ENCODE measurements around the gene TFR2.
"Not testable (repeated sequence)": the region's sequence is repeated elsewhere in the genome, so short reads cannot be mapped to it uniquely, and the experiment has no call there.

Gene TFR2

DNA sequence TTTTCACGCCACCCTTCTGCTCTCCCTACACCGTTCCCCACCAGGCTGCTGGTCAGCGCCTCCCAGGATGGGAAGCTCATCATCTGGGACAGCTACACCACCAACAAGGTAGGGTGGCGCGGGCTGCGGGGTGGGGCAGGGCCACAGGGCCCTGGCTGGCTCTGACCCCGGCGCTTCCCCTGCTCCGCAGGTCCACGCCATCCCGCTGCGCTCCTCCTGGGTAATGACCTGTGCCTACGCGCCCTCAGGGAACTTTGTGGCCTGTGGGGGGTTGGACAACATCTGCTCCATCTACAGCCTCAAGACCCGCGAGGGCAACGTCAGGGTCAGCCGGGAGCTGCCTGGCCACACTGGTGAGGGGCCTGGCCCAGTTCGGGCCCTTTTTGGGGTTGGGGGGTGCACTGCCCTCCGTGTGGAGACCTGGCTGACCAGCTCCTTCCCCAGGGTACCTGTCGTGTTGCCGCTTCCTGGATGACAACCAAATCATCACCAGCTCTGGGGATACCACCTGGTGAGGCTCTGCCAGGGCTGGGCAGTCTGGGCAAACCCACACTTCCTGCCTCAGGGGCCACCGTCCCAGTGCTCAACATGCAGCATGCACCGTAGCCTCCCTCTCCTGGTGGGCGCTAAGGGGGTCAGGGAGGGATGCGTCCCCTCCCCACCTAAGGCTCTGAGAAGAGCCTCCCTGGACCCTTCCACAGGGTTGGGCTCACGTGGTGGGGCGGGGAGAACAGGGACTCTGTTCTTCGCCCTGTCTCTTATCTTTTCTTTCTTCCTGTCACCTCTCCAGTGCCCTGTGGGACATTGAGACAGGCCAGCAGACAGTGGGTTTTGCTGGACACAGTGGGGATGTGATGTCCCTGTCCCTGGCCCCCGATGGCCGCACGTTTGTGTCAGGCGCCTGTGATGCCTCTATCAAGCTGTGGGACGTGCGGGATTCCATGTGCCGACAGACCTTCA lies 36.2 kb upstream of the TFR2 start:
- no peak for DNase-seq

DNA sequence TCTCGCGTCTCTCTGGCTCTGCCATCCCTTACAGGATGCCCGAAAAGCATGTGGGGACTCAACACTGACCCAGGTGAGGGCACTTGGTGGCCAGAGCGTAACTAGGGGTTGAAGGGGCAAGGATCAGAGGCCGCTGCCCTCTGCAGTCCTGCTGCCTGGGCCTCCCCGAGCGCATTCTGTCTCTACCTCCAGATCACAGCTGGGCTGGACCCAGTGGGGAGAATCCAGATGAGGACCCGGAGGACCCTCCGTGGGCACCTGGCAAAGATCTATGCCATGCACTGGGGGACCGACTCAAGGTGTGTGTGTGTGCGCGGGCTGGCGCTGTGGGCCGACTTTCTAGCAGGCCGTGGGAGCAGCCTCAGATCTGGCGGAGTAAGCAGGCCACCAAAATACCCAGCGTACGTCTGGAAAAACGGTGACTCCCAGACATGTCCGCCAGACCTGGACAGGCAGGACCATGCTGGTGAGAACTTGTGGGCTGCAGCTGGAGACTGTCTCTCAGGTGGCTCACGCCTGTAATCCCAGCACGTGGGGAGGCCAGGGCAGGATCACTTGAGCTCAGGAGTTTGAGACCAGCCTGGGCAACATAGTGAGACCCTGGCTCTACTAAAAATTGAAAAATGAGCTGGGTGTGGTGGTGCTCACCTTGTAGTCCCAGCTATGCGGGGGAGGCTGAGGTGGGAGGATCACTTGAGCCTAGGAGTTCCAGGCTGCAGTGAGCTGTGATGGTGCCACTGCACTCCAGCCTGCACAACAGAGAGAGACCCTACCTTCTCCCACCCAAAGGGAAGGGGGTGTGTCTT lies 35.4 kb upstream of the TFR2 start:
- no peak for DNase-seq

DNA sequence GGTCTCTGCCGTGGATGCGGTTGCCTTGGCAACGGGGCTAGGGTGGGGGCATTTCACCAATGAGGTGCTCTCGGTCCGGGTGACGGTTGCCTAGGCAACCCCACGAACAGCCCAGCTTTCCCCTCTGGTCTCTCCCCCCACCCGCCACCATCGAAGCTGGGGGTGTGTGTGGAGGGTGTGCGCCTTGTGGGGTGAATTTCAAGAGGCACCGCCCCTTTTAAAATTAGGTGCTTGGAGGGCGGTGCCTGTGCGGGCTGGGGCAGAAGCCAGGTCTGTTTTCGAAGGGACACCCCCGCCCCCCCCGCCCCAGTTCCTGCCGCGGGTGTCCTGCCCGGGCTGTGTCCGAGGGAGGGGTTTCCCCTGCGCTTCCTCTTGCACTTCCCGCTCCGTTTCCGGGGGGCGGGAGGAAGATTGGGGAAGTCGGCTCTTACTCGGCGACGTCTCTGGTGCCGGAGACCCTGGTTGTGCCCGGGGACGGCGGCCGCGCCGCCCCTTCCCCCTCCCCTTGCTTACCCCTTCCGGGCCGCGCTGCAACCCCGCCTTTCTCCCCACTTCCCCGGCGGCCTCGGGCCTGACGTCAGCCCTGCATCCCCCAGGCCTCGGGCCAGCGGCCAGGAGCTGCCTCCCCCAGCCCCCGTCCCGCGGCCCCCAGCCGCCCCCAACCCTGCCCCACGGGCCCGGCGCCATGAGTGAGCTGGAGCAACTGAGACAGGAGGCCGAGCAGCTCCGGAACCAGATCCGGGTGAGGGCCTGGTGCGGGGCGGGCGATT lies 34.4 kb upstream of the TFR2 start:
- no peak for DNase-seq

DNA sequence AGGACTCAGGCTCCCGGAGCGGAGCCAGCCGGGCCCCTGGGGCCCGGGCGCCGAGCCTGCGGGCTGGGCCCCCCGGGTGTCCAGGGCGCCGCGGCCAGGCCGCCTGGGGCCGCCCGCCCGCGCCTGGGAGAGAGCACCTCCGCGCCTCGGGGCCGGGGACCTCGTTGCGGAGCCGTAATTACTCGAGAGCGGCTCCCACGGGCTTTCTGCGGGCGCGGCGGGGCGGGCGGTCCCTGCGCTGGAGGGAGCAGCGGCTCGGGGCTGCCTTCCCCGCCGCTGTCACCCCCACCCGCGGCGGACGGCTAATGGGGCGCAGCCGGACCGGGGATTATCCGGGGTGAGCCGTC lies 33.7 kb upstream of the TFR2 start:
- DNase-seq: no peak

DNA sequence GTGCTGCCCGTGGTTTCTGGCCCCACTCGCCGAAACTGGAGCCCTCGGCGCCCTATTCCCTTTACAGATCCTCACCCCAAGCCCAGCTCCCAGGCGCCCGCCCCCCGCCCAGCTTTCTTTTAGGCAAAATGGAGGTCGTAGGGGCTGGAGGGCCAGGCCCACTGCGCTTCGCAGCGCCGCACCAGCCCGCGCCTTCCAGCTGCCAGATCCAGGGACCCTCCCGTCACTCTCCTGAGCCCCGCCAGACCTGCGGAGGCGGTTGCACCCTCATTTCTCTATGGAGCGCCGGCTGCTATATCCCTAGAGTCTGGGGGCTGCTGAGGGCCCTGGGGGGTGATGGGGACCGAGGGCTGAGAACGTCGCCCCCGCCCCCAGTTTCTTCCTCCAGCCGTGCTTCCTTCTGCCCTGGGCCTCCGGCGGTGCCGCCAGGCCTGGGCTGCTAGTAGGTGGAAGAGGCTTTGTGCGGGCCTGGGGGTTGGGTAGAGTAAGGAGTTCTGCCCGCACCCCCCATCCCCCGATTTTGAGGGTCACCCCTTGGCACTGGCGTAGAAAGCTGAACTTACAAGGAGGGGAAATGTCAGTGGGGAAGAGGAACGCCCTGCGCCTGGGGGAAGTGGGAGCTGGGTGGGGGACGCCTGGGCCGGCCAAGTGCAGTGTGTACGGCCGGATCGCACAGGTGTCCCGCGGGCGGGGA lies 33.2 kb upstream of the TFR2 start:
- no peak for DNase-seq

DNA sequence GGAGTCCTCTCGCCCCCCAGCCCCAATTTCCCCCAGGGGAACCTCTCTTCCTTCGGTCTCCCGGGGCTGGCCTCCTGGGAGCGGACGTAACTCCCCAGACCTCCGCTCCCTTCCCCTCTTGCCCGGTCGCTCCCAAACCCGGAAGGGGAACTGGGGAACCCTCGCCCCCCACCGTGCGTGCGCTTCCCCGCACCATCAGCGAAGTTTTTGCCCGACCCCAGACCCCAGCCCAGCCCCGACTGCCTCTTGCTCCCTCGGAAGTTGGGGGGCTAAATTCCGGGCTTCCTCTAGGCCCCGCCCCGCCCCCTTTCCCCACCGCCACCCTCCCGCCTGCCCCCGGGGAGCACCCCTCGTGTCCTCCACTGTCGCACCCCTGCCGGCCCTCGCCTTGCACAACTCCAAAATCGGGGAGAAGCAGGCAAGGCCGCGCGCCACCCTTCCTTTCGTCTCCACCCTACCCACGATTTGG lies 32.6 kb upstream of the TFR2 start:
- DNase-seq: peak in 1 of 2 experiments; percentile 53

DNA sequence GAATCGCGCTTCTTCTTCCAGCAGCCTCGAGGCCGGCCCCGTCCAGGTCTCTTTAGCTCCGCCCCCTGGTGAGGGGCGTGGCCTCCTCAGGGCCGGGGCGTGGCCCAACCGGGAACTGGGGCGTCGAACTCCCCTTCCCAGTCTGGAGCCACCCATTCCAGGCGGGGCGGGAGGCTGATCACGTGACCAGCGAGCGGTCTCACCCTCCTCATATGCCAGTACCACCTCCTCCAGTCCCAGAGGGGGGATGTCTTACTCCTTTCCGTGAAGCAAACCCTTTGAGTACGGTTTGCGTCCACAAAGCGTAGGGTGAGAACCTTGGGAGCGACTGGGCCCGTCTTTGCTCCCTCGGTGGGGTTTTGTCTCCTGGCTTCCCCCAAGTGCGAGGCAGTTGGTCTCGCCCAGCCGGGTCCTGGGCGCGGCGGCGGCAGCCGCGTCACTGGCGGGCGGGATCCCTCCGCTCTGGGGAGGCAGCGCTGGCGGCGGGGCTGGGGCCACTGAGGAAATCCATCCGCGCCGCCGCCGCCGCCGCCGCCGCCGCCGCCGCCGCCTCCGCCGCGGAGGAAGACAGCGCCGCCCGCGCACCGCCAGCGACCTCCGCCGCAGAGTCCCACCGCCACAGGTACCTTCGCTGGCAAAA lies 32.1 kb upstream of the TFR2 start, which contains the start of gene GNB2:
Gene GNB2, plus strand, starts transcription at position 439 of the 640 bp plus-strand sequence. CDS start 2,526 bp downstream, outside the sequence.
- peak; percentile 98 to 99 for DNase-seq

DNA sequence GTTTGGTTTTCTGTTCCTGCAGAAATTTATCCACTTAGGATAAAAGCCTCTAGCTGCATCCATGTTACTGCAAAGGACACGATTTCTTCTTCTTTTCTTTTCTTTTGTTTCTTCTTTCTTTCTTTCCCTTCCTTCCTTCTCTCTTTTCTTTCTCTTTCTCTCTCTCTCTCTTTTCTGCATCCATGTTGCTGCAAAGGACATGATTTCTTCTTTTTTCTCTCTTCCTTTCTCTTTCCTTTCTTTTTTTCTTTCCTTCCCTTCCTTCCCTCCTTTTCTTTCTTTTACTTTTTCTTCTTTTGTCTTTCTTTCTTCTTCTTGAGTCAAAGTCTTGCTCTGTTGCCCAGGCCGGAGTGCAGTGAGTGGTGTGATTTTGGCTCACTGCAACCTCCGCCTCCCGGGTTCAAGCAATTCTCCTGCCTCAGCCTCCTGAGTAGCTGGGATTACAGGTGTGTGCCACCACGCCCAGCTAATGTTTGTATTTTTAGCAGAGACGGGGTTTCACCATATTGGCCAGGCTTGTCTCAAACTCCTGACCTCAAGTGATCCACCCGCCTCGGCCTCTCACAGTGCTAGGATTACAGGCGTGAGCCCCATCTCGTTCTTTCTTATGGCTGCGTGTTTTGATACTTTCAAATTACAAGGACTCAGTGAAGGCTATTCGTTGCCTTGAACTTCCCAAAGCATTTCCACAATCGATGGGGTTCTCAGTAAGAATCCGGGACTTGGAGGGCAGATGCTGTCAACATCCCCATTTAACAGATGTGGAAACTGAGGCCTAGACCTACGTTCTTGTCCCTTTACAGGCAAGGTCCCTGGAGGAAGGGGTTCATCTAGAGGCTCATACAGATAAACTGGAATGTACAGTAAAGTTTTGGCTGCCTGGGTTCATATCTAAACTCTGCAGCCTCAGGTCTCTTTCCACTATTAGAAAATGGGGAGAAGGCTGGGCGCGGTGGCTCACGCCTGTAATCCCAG lies 30.3 kb upstream of the TFR2 start:
- DNase-seq: no peak

DNA sequence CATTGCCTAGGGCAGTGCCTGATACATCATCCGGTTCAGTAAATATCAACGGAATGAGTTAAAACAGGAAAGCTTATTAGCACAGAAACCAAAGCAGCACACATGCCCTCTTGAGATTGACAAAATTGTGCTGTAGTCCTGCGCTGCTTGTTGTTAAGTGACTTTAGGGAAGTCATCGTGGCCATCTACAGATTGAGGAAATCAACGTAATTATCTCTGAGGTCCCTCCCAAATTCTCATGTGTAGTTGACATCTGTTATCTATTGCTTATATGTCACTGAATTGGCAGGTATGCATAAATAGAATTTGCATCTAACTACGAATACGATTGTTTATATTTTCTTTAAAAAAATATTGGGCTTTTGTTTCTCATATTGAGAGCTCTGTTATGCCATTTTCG lies 28.7 kb upstream of the TFR2 start:
- DNase-seq: no peak

DNA sequence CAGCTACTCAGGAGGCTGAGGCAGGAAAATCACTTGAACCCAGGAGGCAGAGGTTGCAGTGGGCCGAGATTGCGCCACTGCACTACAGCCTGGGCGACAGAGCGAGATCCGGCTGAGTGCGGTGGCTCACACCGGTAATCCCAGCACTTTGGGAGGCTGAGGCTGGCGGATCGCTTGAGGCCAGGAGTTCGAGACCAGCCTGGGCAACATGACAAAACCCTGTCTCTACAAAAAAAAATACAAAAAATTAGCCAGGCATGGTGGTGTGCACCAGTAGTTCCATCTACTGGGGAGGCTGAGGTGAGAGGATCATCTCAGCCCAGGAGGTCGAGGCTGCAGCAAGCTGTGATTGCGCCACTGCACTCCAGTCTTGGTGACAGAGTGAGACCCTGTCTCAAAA lies 27.8 kb upstream of the TFR2 start:
- not testable (repeated sequence) for DNase-seq

DNA sequence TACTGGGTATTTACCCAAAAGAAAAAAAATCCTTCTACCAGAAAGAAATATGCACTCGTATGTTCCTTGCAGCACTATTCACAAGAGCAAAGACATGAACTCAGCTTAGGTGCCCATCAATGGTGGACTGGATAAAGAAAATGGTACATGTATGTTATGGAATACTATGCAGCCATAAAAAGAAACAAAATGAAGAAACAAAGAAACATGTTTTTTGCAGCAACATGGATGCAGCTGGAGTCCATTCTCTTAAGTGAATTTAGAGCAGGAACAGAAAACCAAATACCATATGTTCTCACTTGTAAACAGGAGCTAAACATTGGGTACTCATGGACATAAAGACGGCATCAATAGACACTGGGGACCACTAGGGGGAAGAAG lies 26.7 kb upstream of the TFR2 start:
- no peak for DNase-seq

DNA sequence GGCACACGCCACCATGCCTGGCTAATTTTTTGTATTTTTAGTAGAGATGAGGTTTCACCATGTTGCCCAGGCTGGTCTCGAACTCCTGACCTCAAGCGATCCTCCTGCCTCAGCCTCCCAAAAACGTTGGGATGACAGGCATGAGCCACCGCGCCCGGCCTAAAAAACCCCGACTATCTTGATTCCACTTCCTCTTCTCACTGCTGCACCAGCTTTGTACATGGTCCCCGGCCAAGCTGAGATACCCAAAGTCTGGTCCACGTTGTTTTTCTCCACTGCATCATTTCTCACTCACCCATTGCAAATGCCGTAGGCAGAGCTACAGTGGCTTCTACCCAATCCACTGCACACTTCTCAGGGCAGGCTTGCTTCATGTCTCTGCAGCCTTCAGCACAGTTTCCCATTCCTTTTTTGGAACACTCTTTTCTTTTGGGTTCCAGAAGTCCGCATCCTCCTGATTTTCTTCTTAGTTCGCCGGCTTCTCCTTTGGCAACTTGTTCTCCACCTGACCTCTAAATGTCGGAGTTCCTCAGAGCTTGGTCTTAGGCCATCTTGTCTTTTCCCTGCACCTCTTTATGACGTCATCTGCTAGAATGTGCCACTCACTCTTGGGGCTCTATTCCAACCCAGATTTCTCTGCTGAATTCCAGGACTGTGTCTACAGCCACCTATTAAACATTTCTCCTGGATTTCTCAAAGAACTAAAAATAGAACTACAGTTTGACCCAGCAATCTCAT lies 26.1 kb upstream of the TFR2 start:
- DNase-seq: no peak

DNA sequence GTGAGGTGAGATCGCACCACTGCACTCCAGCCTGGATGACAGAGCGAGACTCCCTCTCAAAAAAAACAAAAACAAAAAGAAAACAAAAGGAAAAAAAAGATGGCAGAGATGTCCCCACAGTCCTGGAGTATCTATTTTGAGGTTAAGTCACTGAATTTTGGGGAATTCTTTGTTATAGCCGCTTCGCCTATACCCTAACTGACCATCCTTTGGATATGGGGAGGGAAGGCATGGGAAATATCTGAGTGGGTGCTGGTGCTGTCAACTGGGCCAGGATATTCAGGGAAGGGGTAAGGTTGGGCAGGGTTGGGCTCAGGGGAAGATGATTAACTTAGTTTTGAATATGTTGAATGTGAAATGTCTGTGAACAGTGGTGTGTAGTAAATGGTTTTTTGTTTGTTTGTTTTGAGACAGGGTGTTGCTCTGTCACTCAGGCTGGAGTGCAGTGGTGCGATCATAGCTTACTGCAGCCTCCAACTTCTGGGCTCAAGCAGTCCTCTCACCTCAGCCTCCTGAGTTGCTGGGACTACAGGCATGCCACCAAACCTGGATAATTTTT lies 23.9 kb upstream of the TFR2 start:
- DNase-seq: no peak

DNA sequence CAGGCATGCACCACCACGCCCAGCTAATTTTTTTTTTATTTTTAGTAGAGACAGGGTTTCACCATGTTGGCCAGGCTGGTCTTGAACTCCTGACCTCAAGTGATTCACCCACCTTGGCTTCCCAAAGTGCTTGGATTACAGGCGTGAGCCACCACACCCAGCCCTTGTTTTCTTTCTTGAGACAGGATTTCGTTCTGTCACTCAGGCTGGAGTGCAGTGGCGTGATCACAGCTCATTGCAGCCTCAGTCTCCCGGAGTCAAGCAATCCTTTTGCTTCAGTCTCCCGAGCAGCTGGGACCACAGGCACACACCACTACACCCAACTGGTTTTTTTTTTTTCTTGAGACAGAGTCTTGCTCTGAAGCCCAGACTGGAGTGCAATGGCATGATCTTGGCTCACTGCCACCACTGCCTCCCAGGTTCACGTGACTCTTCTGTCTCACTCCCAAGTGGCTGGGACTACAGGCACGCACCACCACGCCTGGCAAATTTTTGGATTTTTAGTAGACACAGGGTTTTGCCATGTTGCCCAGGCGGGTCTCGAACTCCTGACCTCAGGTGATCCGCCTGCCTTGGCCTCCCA lies 20.9 kb upstream of the TFR2 start:
- not testable (repeated sequence) for DNase-seq

DNA sequence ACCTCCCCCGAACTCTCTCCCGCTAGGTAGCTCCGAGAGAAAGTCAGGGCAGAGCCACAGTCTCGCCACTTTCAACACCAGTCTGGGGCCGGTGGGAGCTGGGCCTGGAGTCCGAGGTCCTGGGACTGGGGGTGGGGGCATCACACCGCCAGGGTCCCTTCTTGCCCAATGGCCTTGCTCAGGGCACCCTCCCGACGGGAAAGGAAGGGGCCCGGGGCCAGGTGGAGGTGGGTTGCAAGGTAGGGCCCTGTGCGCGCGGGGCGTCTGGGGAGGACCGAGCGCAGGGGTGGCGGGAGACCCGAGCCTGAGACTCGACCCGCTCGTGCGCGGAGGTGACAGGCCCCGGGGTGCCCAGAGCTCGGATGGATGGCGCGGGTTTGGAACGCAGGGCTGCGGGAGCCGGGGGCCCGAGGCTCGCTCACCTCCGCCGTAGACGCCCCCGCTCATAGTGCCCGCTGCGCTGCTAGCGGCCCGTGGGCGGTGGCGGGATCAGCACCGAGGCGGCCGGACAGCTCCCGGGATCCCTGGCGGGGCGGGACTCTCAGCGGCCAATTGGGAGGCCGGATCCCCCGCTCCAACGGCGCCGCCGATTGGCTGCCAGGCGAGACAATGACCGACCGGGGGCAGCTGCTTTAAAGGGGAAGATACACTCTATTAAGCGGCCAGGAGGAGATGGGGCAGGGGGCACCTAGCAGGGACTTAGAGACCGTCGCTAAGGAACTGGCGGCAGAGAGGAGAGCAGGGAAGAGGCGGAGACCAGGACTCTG lies 14.7 kb upstream of the TFR2 start, which contains the start of gene ACTL6B:
Gene ACTL6B, minus strand, starts transcription at position 541 of the 767 bp plus-strand sequence. Its CDS starts 94 bp downstream, at position 447.
- DNase-seq: peak; percentile 36 to 88

DNA sequence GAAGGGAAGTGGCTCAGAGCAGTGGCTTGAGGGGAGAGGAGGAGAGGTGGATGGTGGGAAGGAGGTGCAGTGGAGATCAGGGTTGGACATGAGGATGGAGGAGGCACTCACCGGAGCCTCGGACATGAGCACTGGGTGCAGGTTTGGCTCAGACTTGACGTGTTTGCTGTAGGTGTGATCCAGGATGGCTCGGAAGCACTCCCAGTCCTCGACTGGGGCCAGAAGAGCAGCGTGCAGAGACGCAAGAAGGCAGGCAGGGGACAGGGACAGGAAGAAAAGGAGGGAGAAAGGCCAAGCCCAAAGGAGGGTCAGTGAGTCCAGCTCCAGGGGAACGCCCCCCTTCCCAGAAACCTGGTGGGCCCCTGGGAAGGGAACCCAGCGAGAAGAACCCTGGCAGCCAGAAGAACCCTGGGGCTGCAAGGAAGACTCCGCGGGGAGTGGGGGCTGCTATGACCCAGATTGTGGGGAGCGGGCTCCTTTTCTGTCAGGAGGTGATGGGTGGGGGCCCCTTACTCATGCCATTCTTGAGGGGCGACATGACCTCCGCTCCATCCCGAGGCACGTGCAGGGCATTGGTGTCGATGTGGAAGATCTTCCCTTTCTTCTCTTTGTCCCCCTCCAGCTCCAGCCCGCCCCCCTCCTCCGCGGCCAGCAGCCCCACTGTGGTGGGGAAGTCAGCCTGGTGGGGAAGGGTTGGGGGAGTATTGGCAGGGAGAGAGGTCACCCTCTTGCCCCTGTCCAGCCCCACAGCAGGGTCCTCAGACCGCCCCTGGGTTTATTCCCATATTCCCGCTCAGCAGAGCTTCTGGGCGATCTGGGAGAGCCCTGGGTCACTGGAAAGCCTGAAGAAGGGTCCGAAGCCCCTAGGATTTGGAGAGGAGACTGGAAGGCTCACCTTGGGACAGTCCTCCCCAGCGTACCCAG lies 13.8 kb upstream of the TFR2 start:
- DNase-seq: no peak
